Pancreas (tissue), 10 donors: ENCODE data around the gene DNM2. TPM values are rescaled to one million over a fixed set of nuclear protein-coding genes. Genes with fewer than 3 reads are reported as not detected.
"Not testable (repeated sequence)": the region's sequence is repeated elsewhere in the genome, so short reads cannot be mapped to it uniquely, and the experiment has no call there.

ENCODE experiments used
- ATAC-seq, 4 donors: fragments of 200-7000 bp; cut with Tn5 transposase; one replicate each; pipeline versions ENCODE4 v1.8.0 to v1.9.1; 2020; ENCODE audit warnings: mild to moderate bottlenecking in 4 of 4, moderate library complexity in 4 of 4
- DNase-seq, 6 donors: peaks; one replicate each; pipeline ENCODE4 v3.0.0-alpha.2; 2020
- FAIRE-seq: peaks from 2 replicates; lab custom pipeline; 2012; peaks lifted over from hg19 to GRCh38; lab: Jason Lieb, UNC
- H3K27ac ChIP-seq, 4 donors: fragments of 200-600 bp; sonication (generic); 1 replicate in 3 of 4; 2 replicates in 1 of 4; pipeline versions ENCODE4 v1.5.0 to v1.8.0; 2020
- H3K27me3 ChIP-seq, 4 donors: fragments of 200-600 bp; one replicate each; pipeline ENCODE4 v1.8.0; 2021
- H3K36me3 ChIP-seq, 3 donors: fragments of 200-600 bp; sonication (generic) in 1 of 3; one replicate each; pipeline versions ENCODE4 v1.5.0 to v1.8.0; 2020 to 2021
- H3K4me1 ChIP-seq, 3 donors: fragments of 200-600 bp; one replicate each; pipeline ENCODE4 v1.8.0; 2021
- H3K4me3 ChIP-seq, 4 donors: fragments of 200-600 bp; sonication (generic) in 2 of 4; one replicate each; pipeline versions ENCODE4 v1.5.0 to v1.8.0; 2020 to 2021
- H3K9me3 ChIP-seq, 4 donors: fragments of 200-600 bp; one replicate each; pipeline ENCODE4 v1.8.0; 2021
- WGBS, 2 donors: extraction: QIAGEN DNeasy Blood & Tissue Kit; methylation state at CpG; one replicate each; pipeline ENCODE4 v1.1.7; 2013; 5-methylcytosine and 5-hydroxymethylcytosine counted together
- intact Hi-C, 3 donors: fragments of 100-400 bp; cut with DNase I; formaldehyde crosslinking; loops; one replicate each; pipeline versions ENCODE4 v1.11.1 to v1.14.2; 2022
- polyA plus RNA-seq, 2 donors: library from polyadenylated mRNA; stranded (reverse); fragments of 200-250 nt; gene quantifications; one replicate each; pipeline ENCODE4 v1.2.3, GENCODE V29; 2013
- total RNA-seq, 6 donors: library from RNA; stranded (reverse); fragmentation: NEBNext Ultra II Directional in 4 of 6; extraction: Animal tissue kit (Norgen Biotek cat#: 25700) in 4 of 6; gene quantifications; one replicate each; pipeline versions ENCODE4 v1.2.1 to v1.2.4, GENCODE V29; 2021 to 2023
- TF ChIP-seq, protein P1 (sequence below), 4 donors: fragments of 200-600 bp; sonication (generic) in 3 of 4; IDR thresholded peaks; one replicate each; pipeline versions ENCODE4 v1.5.0 to v1.8.0; 2021; ENCODE audit warnings: antibody characterized with exemption in 4 of 4
- donor health status: healthy with polysubstance abuse.
- donor health status: DM: no; HTN: no; CAD: no; lungs with moderate emphysema.
- donor health status: DM: no; HTN: no; CAD: no.
- donor health status: control.
- donor health status: control.
- donor health status: Bipolar disorder and iron deficiency.
- donor health status: DM: yes; HTN: yes; CAD: no.
- donor health status: DM: no; HTN: no; CAD: no.
- donor health status: DM: no; HTN: no; CAD: no.
- donor health status: DM: yes; HTN: yes; CAD: no.

Gene DNM2
- total and polyA plus RNA-seq, 8 donors, result 52.5 to 115 (median 88.6) TPM

DNA sequence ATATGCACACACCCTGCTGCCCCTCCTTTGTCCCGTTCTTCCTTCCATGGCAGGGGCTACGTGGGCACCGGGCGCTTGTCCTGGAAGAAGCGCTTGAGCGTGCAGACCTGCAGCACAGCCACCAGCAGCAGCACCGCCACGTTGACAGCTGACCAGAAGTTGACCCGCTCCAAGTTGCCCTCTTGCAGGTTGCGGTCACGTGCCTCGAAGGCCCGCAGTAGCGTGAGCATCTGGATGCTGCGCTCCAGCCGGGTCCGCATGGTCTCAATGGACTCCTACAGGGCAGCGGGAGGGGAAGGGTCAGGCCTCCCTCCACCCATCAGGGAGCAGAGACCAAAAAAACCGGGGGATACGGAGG is 115.0 kb downstream of the DNM2 start:
- ATAC-seq, result no peak
- Histone ChIP-seq H3K27ac (no peak overlapping the region), H3K27me3 (no peaks in the 10 kb centered on the region), H3K36me3 (peaks cover 0 to 30% (median 2%) of the 10 kb centered on the region in 3 donors), H3K4me1 (no peaks in the 10 kb centered on the region), H3K9me3 (no peaks in the 10 kb centered on the region), H3K4me3 (no peak overlapping the region)
- TF ChIP-seq, protein P1, sequence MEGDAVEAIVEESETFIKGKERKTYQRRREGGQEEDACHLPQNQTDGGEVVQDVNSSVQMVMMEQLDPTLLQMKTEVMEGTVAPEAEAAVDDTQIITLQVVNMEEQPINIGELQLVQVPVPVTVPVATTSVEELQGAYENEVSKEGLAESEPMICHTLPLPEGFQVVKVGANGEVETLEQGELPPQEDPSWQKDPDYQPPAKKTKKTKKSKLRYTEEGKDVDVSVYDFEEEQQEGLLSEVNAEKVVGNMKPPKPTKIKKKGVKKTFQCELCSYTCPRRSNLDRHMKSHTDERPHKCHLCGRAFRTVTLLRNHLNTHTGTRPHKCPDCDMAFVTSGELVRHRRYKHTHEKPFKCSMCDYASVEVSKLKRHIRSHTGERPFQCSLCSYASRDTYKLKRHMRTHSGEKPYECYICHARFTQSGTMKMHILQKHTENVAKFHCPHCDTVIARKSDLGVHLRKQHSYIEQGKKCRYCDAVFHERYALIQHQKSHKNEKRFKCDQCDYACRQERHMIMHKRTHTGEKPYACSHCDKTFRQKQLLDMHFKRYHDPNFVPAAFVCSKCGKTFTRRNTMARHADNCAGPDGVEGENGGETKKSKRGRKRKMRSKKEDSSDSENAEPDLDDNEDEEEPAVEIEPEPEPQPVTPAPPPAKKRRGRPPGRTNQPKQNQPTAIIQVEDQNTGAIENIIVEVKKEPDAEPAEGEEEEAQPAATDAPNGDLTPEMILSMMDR (IDR thresholded peaks at IDR 0.05), result no peak
- FAIRE-seq, result no peak
- WGBS, 2 donors, result 87% methylated on average over 20 of the region's 20 CpGs
- DNase-seq, result peak in 1 of 6 donors; percentile 73
- intact Hi-C loops, result loop anchor here in 1 of 3 donors (10.0 kb wide), 1 partner anchor 118 kb away; the partner anchor contains the start of gene DNM2

DNA sequence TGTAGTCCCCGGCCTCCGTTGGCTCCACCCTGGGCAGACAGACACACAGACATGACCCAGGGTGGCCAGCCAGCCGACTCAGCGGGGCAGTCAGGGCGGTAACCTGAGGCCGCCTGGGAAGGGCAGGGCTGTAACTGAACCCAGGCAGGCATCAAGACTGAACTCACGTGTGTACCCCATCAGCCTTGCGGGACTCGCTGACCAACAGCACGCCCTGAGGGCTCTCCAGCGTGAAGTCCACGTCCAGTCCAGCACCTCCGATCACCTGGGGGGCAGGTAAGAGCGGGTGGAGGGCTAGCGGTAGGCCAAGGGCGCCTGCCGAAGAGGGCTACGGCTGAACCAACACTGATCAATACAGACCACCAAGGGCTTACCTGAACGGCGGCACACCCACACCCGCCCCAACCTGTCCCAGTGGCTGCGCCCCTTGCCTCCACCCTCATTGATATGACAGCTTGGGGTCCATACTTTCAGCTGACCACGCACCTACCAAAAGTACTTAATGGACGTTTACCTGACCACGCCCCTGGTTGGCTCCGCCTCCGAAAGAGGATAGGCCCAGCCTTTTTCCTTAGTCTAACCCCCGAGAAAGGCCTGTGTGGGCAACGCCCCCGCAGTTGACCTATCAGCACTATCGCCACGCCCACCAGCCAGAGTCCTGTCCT is 117.3 kb downstream of the DNM2 start:
- H3K4me3 ChIP-seq, result peak overlapping the region; percentile 33 to 72 (median 61)
- peaks cover 0 to 19% (median 2%) of the 10 kb centered on the region in 3 donors for H3K36me3 ChIP-seq
- no peaks in the 10 kb centered on the region for H3K27me3 ChIP-seq
- WGBS, 2 donors, result 15 to 18% methylated on average over 32 of the region's 32 CpGs
- intact Hi-C loops, result loop anchor here in 1 of 3 donors (10.0 kb wide), 1 partner anchor 120 kb away; the partner anchor contains the start of gene DNM2
- DNase-seq (peak in 4 of 6 donors; percentile 69 to 100 (median 80)), ATAC-seq (peak in 3 of 4 donors; percentile 0 to 4 (median 0)), FAIRE-seq (no peak)
- H3K27ac ChIP-seq, result peak overlapping the region; percentile 52 to 99 (median 97)
- peaks cover 0 to 6% (median 3%) of the 10 kb centered on the region in 3 donors for H3K4me1 ChIP-seq
- TF ChIP-seq, protein P1 (IDR thresholded peaks at IDR 0.05), result no peak
- no peaks in the 10 kb centered on the region for H3K9me3 ChIP-seq

DNA sequence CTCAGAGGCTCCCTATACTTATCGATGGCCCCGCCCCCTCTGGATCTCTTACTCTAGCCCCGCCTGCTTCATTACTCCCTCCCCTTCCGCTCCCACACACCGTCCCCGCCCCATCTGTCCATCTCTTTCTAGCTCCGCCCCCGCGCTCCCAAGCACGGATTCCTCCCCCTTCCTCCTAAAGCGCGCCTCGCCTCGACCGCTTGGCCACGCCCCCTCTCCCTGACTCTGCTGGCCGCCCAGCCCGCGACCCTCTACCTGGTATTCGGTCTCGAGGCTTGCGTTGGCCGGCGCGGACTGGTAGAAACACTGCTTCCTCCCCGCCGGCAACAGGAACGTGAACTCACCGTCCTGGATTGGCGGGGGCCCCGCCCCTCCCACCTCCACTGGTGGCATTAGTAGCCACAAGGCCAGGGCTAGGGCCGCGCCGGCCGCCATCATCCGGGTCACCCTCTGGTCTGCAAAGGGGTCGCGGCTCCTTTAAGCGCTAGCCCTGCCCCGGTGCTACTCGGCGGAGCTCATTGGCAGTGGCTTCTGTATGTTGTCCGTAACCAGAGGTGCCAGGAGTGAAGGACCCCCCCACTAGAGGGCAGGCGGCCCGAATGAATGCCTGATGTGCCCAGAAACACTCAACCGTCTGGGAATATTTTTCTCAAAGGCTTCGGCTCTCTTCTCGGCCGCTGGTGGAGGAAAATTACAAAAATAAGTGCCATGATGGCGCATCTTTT is 118.0 kb downstream of the DNM2 start, which contains the start of gene TMED1:
Gene TMED1, minus strand, starts transcription at position 459 of the 725 bp plus-strand sequence. Its CDS starts 21 bp downstream, at position 438.
- TF ChIP-seq, protein P1 (IDR thresholded peaks at IDR 0.05), result no peak
- peak; percentile 43 for FAIRE-seq
- no peaks in the 10 kb centered on the region for H3K9me3 ChIP-seq
- peaks cover 0 to 6% (median 3%) of the 10 kb centered on the region in 3 donors for H3K4me1 ChIP-seq
- H3K27me3 ChIP-seq, result no peaks in the 10 kb centered on the region
- peak; percentile 96 to 100 (median 100) for DNase-seq
- peaks cover 0 to 15% (median 0%) of the 10 kb centered on the region in 3 donors for H3K36me3 ChIP-seq
- H3K4me3 ChIP-seq, result peak within 1 kb of the TSS; percentile 33 to 72 (median 62)
- peak; percentile 83 to 91 (median 86) for ATAC-seq
- H3K27ac ChIP-seq, result peak within 1 kb of the TSS; percentile 96 to 99 (median 98)
- intact Hi-C loops, result loop anchor here in 1 of 3 donors (10.0 kb wide), 1 partner anchor 121 kb away; the partner anchor contains the start of gene DNM2
- 0 to 1% methylated on average over 49 to 50 of the region's 50 CpGs for WGBS, 2 donors

DNA sequence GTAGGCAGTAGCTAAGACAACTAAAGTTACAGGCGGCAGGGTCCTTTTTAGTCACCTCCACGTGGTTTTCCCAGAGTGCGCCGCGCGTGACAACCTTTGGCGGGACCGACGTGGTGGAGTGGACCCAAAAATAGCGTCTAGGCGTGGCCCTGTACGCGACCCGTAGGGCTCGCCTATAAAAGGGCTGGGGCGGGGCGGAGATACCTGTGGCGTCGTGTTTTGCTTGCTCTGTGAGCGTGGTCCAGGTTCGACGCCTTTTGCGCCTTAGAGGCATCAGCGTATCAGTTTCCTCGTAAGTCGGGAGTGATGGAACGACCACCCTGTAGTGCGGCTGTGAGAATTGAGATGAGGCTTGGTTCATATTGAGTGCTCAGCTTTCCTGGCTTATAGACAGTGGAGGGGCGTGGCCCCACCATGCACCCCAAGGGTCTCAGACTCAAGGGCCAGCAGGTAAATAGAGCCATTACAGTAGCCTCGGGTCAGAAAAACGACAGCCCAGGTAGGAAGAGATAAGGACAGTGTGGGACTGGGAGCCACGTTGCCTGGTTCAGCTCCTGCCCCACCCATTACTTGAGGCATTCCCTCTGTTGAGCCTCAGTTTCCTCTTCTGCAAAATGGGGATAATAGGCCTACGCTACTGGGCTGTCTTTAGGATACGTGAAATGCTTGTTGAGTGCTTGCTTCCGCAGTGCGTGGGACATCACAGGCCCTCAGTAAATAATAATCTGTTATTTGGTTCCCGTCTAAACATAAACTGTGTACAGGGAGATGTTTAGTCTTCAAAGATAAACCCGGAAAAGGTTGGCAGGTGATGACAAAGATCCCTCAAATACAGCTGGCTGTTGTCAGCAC is 118.8 kb downstream of the DNM2 start:
- Histone ChIP-seq H3K27me3 (no peaks in the 10 kb centered on the region), H3K4me3 (peak overlapping the region; percentile 10 to 72 (median 62)), H3K36me3 (peaks cover 0 to 8% (median 0%) of the 10 kb centered on the region in 3 donors), H3K4me1 (peaks cover 0 to 6% (median 3%) of the 10 kb centered on the region in 3 donors), H3K9me3 (no peaks in the 10 kb centered on the region), H3K27ac (peak overlapping the region; percentile 96 to 99 (median 98))
- 35 to 36% methylated on average over 38 of the region's 38 CpGs for WGBS, 2 donors
- FAIRE-seq (no peak), DNase-seq (peak; percentile 85 to 94 (median 88)), ATAC-seq (peak; percentile 43 to 50 (median 46))
- TF ChIP-seq, protein P1 (IDR thresholded peaks at IDR 0.05), result no peak
- intact Hi-C loops, result loop anchor here in 1 of 3 donors (10.0 kb wide), 1 partner anchor 122 kb away; the partner anchor contains the start of gene DNM2

DNA sequence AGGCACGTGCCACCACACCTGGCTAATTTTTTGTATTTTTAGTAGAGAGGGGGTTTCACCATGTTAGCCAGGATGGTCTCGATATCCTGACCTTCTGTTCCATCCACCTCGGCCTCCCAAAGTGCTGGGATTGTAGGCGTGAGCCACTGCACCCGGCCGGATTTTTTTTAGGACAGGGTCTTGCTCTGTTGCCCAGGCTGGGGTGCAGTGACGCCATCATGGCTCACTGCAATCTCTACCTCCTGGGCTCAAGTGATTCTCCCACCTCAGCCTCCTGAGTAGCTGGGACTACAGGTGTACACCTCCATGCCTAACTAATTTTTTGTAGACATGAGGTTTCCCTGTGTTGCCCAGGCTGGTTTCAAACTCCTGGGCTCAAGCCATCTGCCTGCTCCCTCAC is 119.8 kb downstream of the DNM2 start:
- DNase-seq, result peak in 1 of 6 donors; percentile 25
- not testable (repeated sequence) for H3K4me3 ChIP-seq, ATAC-seq, FAIRE-seq, H3K36me3 ChIP-seq, H3K4me1 ChIP-seq, H3K9me3 ChIP-seq, H3K27me3 ChIP-seq, H3K27ac ChIP-seq
- intact Hi-C loops, result loop anchor here in 1 of 3 donors (10.0 kb wide), 1 partner anchor 123 kb away; the partner anchor contains the start of gene DNM2
- 97 to 99% methylated on average over 7 of the region's 7 CpGs for WGBS, 2 donors
